ENCODE data around the gene PPP4R3B. TPM values are rescaled to one million over a fixed set of nuclear protein-coding genes. Genes with fewer than 3 reads are reported as not detected.
"Not testable (repeated sequence)": the region's sequence is repeated elsewhere in the genome, so short reads cannot be mapped to it uniquely, and the experiment has no call there.

The PPP4R3B gene
- total RNA-seq, 1 donor from 2014 or later: 38.2 TPM

- H3K9me3 Mint-ChIP-seq (ENCODE audit: unreplicated experiment): no peaks in the 10 kb centered on the region
- no peaks in the 10 kb centered on the region for H3K27me3 Mint-ChIP-seq (ENCODE audit: low read depth, unreplicated experiment)
- Histone ChIP-seq H2AFZ (ENCODE audit: low read depth, low read length) (no peak overlapping the region), H3K4me2 (ENCODE audit: low read length) (peak overlapping the region; percentile 62), H3K4me3 (ENCODE audit: insufficient read depth, low read depth, low read length) (no peak overlapping the region), H3K27ac (ENCODE audit: low read depth, low read length) (peak overlapping the region; percentile 79), H3K79me2 (ENCODE audit: insufficient read depth, low read length) (peaks cover 8% of the 10 kb centered on the region), H3K4me1 (ENCODE audit: insufficient read depth, low read length) (peaks cover 11% of the 10 kb centered on the region), H4K20me1 (ENCODE audit: insufficient read depth, low read length) (no peaks in the 10 kb centered on the region), H3K9me3 (ENCODE audit: insufficient read depth, low read depth, low read length) (no peaks in the 10 kb centered on the region), H3K9ac (ENCODE audit: low read length) (peak overlapping the region; percentile 57), H3K36me3 (ENCODE audit: insufficient read depth, low read length) (peaks cover 13% of the 10 kb centered on the region), H3K27me3 (ENCODE audit: insufficient read depth, low read length) (no peaks in the 10 kb centered on the region)
- H3K4me1 Mint-ChIP-seq (ENCODE audit: low read depth, unreplicated experiment): peaks cover 12% of the 10 kb centered on the region
- TF ChIP-seq CTCF (IDR thresholded peaks at IDR 0.05; ENCODE audit: insufficient read depth, low read depth, low read length) (no peak), EZH2 (IDR thresholded peaks at IDR 0.05; ENCODE audit: insufficient read depth, low read length) (no peak)
- no peak overlapping the region for H3K4me3 Mint-ChIP-seq (ENCODE audit: unreplicated experiment)
- FAIRE-seq (no peak), DNase-seq (ENCODE audit: low read depth) (peak; percentile 62)
- H3K27ac Mint-ChIP-seq (ENCODE audit: unreplicated experiment): peak overlapping the region; percentile 90
- H3K36me3 Mint-ChIP-seq (ENCODE audit: low read depth, unreplicated experiment): no peaks in the 10 kb centered on the region
Observed at GRCh38 chr2:55585451-55586080, 31.9 kb downstream of the PPP4R3B start.

GRCh38 chr2:55581874-55582547 is 35.4 kb downstream of the PPP4R3B start:
- Histone ChIP-seq H3K27ac (ENCODE audit: low read depth, low read length) (no peak overlapping the region), H2AFZ (ENCODE audit: low read depth, low read length) (no peak overlapping the region), H3K4me1 (ENCODE audit: insufficient read depth, low read length) (peaks cover 11% of the 10 kb centered on the region), H4K20me1 (ENCODE audit: insufficient read depth, low read length) (no peaks in the 10 kb centered on the region), H3K36me3 (ENCODE audit: insufficient read depth, low read length) (peaks cover 20% of the 10 kb centered on the region), H3K27me3 (ENCODE audit: insufficient read depth, low read length) (no peaks in the 10 kb centered on the region), H3K4me2 (ENCODE audit: low read length) (no peak overlapping the region), H3K9ac (ENCODE audit: low read length) (no peak overlapping the region), H3K9me3 (ENCODE audit: insufficient read depth, low read depth, low read length) (no peaks in the 10 kb centered on the region), H3K79me2 (ENCODE audit: insufficient read depth, low read length) (peaks cover 6% of the 10 kb centered on the region), H3K4me3 (ENCODE audit: insufficient read depth, low read depth, low read length) (no peak overlapping the region)
- DNase-seq (ENCODE audit: low read depth) (peak; percentile 12), FAIRE-seq (no peak)
- peaks cover 12% of the 10 kb centered on the region for H3K4me1 Mint-ChIP-seq (ENCODE audit: low read depth, unreplicated experiment)
- no peaks in the 10 kb centered on the region for H3K9me3 Mint-ChIP-seq (ENCODE audit: unreplicated experiment)
- peaks cover 3% of the 10 kb centered on the region for H3K36me3 Mint-ChIP-seq (ENCODE audit: low read depth, unreplicated experiment)
- no peak overlapping the region for H3K27ac Mint-ChIP-seq (ENCODE audit: unreplicated experiment)
- no peak for TF ChIP-seq CTCF (IDR thresholded peaks at IDR 0.05; ENCODE audit: insufficient read depth, low read depth, low read length)
- no peak for TF ChIP-seq EZH2 (IDR thresholded peaks at IDR 0.05; ENCODE audit: insufficient read depth, low read length)
- no peak overlapping the region for H3K4me3 Mint-ChIP-seq (ENCODE audit: unreplicated experiment)
- H3K27me3 Mint-ChIP-seq (ENCODE audit: low read depth, unreplicated experiment): no peaks in the 10 kb centered on the region

- Histone ChIP-seq H2AFZ (ENCODE audit: low read depth, low read length) (no peak overlapping the region), H3K4me2 (ENCODE audit: low read length) (no peak overlapping the region), H3K4me3 (ENCODE audit: insufficient read depth, low read depth, low read length) (no peak overlapping the region), H3K27me3 (ENCODE audit: insufficient read depth, low read length) (no peaks in the 10 kb centered on the region), H4K20me1 (ENCODE audit: insufficient read depth, low read length) (no peaks in the 10 kb centered on the region), H3K9me3 (ENCODE audit: insufficient read depth, low read depth, low read length) (no peaks in the 10 kb centered on the region), H3K9ac (ENCODE audit: low read length) (no peak overlapping the region), H3K36me3 (ENCODE audit: insufficient read depth, low read length) (peaks cover 15% of the 10 kb centered on the region), H3K4me1 (ENCODE audit: insufficient read depth, low read length) (peaks cover 11% of the 10 kb centered on the region), H3K27ac (ENCODE audit: low read depth, low read length) (no peak overlapping the region), H3K79me2 (ENCODE audit: insufficient read depth, low read length) (peaks cover under 1% of the 10 kb centered on the region)
- peaks cover 12% of the 10 kb centered on the region for H3K4me1 Mint-ChIP-seq (ENCODE audit: low read depth, unreplicated experiment)
- no peaks in the 10 kb centered on the region for H3K27me3 Mint-ChIP-seq (ENCODE audit: low read depth, unreplicated experiment)
- TF ChIP-seq EZH2 (IDR thresholded peaks at IDR 0.05; ENCODE audit: insufficient read depth, low read length) (no peak), CTCF (IDR thresholded peaks at IDR 0.05; ENCODE audit: insufficient read depth, low read depth, low read length) (peak; percentile 16)
- no peak overlapping the region for H3K27ac Mint-ChIP-seq (ENCODE audit: unreplicated experiment)
- DNase-seq (ENCODE audit: low read depth): no peak
- H3K4me3 Mint-ChIP-seq (ENCODE audit: unreplicated experiment): no peak overlapping the region
- no peak for FAIRE-seq
- no peaks in the 10 kb centered on the region for H3K9me3 Mint-ChIP-seq (ENCODE audit: unreplicated experiment)
- H3K36me3 Mint-ChIP-seq (ENCODE audit: low read depth, unreplicated experiment): peaks cover 5% of the 10 kb centered on the region
Observed at GRCh38 chr2:55581435-55581834, 36.0 kb downstream of the PPP4R3B start.

- H3K9me3 Mint-ChIP-seq (ENCODE audit: unreplicated experiment); H3K79me2 ChIP-seq (ENCODE audit: insufficient read depth, low read length); H3K27me3 ChIP-seq (ENCODE audit: insufficient read depth, low read length); H3K4me3 Mint-ChIP-seq (ENCODE audit: unreplicated experiment); H3K27ac Mint-ChIP-seq (ENCODE audit: unreplicated experiment); H3K4me1 Mint-ChIP-seq (ENCODE audit: low read depth, unreplicated experiment); H3K36me3 Mint-ChIP-seq (ENCODE audit: low read depth, unreplicated experiment); H3K9ac ChIP-seq (ENCODE audit: low read length); H3K27me3 Mint-ChIP-seq (ENCODE audit: low read depth, unreplicated experiment); H3K27ac ChIP-seq (ENCODE audit: low read depth, low read length); H3K9me3 ChIP-seq (ENCODE audit: insufficient read depth, low read depth, low read length); H2AFZ ChIP-seq (ENCODE audit: low read depth, low read length); FAIRE-seq; DNase-seq (ENCODE audit: low read depth); H3K4me1 ChIP-seq (ENCODE audit: insufficient read depth, low read length); H3K4me2 ChIP-seq (ENCODE audit: low read length); H3K4me3 ChIP-seq (ENCODE audit: insufficient read depth, low read depth, low read length); H4K20me1 ChIP-seq (ENCODE audit: insufficient read depth, low read length): not testable (repeated sequence)
- peaks cover 13% of the 10 kb centered on the region for H3K36me3 ChIP-seq (ENCODE audit: insufficient read depth, low read length)
Observed at GRCh38 chr2:55569002-55569401, 48.4 kb downstream of the PPP4R3B start.

All from astrocyte (in vitro differentiated cells and primary cell).